HG03521 (cell line): ENCODE measurements around the gene VKORC1L1.
"Not testable (repeated sequence)": the region's sequence is repeated elsewhere in the genome, so short reads cannot be mapped to it uniquely, and the experiment has no call there.

Source experiments
- ATAC-seq: cut with Tn5 transposase; IDR thresholded peaks from one replicate; pipeline ENCODE4 v1.9.1; 2021; ENCODE audit warnings: mild to moderate bottlenecking, moderate library complexity; ENCODE audit not compliant: unreplicated experiment

The VKORC1L1 gene

DNA sequence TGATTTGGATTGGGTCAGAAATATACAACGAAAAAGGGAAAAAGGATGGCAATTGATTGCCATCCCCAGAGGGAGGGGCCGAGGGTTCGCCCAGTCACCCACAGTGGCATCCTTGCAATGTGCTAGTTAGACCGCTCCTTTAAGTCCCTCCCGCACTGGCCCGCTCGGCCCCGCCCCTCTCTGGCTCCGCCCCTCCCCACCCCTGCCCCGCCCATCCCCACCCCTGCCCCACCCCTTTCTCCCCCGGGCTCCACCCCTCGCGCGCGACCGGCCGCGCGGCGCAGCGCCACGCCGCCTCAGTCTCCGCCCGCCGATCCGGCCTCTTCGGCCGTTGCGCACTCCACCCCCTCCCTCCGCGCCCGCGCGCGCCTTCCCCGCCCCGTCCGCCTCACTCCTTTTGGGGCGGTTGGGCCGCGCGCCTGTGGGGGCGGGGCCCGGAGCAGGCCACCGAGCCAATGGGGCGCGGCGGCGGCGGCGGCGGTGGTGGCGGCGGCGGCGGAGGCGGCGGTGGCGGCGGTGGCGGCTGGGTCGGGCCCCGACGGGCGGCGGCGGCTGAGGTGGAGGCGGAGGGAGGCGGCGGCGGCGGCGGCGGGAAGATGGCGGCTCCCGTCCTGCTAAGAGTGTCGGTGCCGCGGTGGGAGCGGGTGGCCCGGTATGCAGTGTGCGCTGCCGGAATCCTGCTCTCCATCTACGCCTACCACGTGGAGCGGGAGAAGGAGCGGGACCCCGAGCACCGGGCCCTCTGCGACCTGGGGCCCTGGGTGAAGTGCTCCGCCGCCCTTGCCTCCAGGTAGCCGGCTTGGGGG, at the start of gene VKORC1L1:
Gene VKORC1L1, plus strand, starts transcription at position 299 of the 806 bp plus-strand sequence. Its CDS starts 298 bp downstream, at position 597.
- ATAC-seq = peak; percentile 84

DNA sequence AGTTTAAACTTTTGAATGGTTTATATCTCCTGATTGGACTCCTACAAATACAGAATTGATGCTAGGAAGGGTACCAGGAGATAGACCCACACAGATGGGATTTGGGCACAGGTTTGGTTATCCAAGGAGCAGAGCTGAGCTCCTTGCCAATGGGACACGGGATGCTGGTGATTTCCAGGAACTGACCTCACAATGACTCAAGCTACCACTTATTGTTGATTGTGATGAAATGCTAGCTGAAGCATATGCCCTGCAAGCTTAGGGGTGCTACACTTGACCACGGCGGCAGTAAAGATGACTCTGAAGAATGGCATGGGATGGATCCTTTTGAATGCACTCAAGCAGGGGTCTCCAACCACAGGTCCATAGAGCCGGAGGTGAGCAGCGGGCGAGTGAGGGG, 45.5 kb upstream of the VKORC1L1 start:
- no peak for ATAC-seq

- ATAC-seq = no peak
Measured at GRCh38 chr7:65832281-65832680, 40.6 kb upstream of the VKORC1L1 start.

- ATAC-seq = not testable (repeated sequence)
Measured at GRCh38 chr7:65836684-65837083, 36.2 kb upstream of the VKORC1L1 start.

- ATAC-seq = not testable (repeated sequence)
Measured at GRCh38 chr7:65837541-65837956, 35.3 kb upstream of the VKORC1L1 start.

- no peak for ATAC-seq
Measured at GRCh38 chr7:65839846-65840245, 33.0 kb upstream of the VKORC1L1 start.

GRCh38 chr7:65840446-65840845, 32.4 kb upstream of the VKORC1L1 start:
- no peak for ATAC-seq

GRCh38 chr7:65843616-65844015, 29.3 kb upstream of the VKORC1L1 start:
- ATAC-seq = not testable (repeated sequence)

DNA sequence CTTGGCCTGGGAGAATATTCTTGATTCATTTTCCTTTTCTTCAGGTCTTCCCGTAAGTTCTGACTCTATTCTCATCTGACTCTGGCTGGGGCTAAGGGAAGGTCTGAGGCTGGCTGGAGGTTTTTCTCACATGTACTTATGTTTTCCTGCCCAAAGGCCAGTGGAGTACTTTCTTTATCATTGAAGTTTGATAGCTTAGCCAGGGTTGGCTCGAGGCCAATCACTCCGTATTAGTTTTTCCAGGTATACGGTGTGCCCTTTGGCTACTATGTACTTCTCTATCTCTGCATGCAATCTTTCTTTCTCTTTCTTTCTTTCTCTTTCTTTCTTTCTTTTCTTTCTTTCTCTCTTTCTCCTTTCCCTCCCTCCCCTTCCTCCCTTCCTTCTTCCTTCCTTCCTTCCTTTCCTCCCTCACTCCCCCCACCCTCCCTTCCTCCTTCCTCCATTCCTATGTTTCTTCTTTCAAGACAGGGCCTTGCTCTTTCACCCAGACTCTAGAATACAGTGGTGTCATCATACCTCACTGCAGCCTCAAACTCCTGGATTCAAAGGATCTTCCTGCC, 26.8 kb upstream of the VKORC1L1 start:
- ATAC-seq = no peak

DNA sequence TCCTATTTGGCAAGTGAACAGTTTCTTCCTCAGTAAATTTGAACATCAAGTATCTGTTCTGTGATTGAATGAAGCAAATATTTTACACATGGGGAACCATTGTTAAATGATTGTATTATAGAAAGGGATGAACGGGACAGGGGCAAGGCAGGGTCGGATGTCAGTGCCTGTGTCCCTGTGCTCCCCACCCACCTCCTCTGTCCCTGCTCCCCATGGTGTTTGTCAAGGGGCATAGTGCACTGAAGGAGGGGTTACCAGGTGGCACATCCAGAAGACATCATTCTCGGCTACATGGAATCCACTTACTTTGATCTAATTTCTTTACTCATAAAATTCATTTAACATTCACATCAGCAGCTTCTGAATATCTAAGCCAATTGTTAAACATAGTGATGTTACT, 19.4 kb upstream of the VKORC1L1 start:
- not testable (repeated sequence) for ATAC-seq

- not testable (repeated sequence) for ATAC-seq
Measured at GRCh38 chr7:65853892-65854291, 19.0 kb upstream of the VKORC1L1 start.

DNA sequence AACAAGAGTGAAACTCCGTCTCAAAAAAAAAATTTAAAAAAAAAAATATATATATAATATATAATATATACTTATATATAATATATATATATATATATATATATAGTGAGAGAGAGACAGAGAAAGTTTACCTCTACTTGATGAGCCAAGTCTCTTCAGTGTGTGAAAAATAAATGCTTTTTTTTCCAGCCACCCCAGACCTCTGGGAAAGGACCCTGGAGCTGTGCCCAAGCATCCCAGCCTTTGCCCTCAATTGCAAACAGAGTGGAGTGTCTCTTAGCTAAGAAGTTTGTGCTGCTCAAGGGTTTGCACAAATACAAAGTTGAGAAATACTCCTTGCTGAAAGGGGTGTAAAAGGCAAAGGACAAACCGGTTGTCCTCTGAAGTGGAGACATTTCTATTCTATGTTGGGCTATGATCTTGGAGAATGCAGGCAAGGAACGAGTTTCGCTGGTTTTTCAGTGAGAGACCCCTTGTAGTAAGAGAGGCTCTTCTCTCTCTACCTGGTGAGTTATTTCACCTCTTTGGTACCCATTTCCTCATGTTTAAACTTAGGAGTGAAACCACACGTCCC, 15.5 kb upstream of the VKORC1L1 start:
- not testable (repeated sequence) for ATAC-seq

DNA sequence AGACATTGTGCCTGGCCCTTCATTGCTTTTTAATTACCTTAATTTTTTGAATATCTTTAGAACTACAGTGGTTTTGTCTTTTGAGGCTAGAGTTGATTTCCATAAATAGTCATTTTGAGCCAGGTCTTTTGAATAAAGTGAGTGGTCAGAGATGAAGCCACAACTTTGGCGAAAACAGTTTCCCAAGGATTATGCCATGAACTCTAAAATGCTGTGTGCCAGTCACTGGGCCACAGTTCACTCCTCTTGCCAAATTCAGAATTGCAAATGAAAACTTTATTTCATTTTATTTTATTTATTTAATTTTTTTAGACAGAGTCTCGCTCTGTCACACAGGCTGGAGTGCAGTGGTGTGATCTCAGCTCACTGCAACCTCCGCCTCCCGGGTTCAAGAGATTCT, 14.2 kb upstream of the VKORC1L1 start:
- ATAC-seq = not testable (repeated sequence)

DNA sequence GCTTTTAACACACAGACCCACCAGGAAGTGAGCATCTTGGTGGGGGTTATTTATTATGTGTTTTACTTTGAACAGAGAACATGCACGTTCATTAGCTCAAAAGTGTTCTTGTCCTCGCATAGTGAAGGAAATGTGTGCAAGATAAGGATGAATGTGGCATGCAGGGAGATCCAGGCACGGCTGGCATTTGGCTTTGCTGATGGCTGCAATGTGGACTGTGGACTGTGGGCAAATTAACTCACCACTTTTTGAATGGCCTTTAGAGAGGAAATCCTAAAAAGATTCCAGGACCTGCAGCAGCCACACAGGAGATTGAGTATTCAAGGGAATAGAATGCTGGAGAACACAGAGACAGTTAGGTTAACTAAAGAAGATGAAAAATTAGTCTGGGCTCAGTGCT, 6.6 kb upstream of the VKORC1L1 start:
- ATAC-seq = not testable (repeated sequence)

DNA sequence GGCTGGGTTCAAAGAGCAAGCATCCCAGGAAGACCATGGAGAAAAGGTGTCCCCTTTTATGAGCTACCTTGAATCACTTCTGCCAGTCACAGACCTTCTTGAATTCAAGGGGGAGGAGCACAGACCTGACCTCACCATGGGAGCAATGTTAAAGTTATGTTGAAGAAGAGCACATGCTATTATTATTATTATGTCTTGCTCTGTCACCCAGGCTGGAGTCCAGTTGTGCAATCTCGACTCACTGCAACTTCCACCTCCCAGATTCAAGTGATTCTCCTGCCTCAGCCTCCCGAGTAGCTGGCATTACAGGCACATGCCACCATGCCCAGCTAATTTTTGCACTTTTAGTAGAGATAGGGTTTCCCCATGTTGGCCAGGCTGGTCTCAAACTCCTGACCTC, 5.2 kb upstream of the VKORC1L1 start:
- ATAC-seq = not testable (repeated sequence)

GRCh38 chr7:65869312-65869711, 3.6 kb upstream of the VKORC1L1 start:
- not testable (repeated sequence) for ATAC-seq

- ATAC-seq = not testable (repeated sequence)
Measured at GRCh38 chr7:65871451-65871850, 1.4 kb upstream of the VKORC1L1 start.

DNA sequence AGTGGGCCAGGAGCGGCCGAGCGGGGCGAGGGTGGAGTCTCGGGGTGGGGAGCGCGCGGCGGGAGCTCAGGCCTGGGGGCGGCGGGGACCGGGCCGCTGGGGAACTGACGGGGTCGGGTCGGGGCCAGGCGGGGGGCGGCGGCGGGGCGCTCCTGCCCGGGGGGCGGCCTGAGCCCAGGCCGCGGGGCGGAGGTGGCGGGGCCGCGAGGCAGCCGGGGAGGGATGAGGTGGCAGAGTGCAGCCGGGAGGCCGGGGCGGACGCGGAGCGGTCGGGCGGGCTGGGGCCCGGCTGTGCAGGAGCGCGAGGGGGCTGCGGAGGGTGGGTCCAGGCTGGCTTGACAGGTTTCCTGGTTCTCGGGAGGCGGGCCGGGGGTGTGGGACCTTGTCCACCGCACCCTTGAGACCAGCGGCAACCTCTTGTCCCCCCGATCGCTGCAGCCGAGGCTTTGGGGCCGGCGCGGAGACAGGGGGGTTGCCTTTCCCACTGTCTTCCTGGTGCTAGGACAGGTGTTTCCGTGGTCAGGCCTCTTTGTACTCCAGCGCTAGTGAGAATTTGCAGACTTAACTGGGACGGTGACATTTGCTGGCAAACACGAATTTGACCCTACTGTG, 814 bp downstream of the VKORC1L1 start:
- ATAC-seq = peak; percentile 27

GRCh38 chr7:65875715-65876114, 2.8 kb downstream of the VKORC1L1 start:
- not testable (repeated sequence) for ATAC-seq

DNA sequence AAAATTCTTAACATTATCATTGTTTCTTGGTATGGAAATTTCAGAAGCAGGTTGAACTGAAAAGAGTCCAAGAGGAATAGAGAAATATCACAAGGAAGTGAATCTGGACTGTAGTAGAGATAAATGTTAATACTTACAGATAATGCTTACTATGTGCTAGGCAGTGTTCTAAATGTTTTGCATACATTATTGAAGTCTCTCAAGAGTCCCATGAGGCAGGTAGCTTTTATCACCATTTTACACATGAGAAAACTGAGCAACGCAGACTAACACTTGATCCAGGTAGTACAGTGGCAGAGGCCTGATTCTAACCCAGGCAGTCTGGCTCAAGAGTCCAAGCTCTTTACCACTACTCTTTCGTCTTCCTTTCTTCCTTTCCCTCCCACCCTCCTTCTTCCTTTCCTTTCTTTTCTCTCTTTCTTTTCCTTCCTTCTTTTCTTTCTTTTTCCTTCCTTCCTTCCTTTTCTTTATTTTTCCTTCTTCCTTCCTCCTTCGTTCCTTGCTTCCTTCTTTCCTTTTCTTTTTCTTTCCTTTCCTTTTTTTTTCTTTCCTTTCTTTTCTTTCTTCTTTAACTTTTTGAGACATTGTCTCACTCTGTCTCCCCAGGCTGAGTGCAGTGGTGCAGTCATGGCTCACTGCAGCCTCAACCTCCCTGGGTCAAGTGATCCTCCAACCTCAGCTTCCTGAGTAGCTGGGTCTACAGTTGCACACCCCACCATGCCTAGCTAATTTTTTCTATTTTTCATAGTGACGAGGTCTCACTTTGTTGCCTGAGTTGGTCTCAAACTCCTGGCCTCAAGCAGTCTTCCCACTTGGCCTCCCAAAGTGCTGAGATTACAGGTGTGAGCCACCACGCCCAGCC, 6.6 kb downstream of the VKORC1L1 start:
- ATAC-seq = not testable (repeated sequence)

DNA sequence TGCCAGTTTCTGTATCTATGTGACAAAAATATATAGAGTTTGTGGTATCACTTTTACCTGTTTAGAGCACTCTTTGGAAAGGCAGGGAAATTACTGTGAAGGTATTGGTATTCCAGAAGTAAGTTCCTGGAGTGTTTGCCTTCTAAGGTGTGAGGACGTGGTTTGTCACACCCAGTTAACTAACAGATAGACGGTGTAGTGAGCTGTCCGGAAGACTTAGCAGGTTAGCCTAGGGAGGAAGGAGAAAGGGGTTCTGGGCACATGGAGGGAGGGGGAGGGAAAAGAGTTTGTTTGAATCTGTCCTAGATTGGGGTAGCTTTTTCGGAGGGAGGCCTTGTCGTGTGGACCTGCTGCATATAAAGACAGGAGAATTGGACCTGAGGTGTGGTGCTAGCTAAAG, 7.4 kb downstream of the VKORC1L1 start:
- not testable (repeated sequence) for ATAC-seq
